HG03097 (cell line): ENCODE results near the gene SLC25A23.
"Not testable (repeated sequence)": the region's sequence is repeated elsewhere in the genome, so short reads cannot be mapped to it uniquely, and the experiment has no call there.

ENCODE experiments used
- ATAC-seq: cut with Tn5 transposase; IDR thresholded peaks from one replicate; pipeline ENCODE4 v1.9.1; 2021; ENCODE audit not compliant: unreplicated experiment, low FRiP score

SLC25A23 gene

DNA sequence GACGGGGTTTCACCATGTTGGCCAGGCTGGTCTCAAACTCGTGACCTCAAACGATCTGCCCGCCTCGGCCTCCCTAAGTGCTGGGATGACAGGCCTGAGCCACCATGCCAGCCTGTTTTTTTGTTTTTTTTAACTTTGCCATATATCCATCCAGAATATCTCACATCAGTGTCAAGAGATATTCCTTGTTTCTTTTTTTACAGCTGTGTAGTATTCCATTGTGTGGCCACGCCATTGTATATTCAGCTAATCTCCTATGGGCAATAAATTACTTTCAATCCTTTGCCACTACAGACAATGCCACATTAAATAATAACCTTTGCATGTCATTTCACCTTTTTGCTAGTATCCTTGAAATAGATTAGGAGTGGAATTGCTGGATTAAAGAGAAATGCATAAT is 50.2 kb downstream of the SLC25A23 start:
- ATAC-seq = no peak

DNA sequence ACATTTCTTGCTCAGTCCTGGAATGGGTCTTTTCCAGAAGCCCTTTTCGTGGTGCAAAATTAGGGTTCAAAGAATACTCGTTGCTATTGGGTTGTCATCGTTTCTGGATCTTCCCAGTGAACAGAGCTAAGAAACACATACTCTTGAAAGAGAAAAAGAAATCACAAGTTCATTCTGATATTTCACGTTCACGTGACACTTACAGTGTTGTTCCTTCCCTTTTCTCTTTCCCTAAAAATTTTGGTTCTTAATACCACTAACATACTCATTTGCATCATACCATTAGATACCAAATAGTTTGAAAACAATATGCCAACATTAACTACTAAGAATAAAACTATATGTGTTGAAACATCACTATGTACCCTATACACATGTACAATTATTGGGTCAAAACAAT is 53.2 kb downstream of the SLC25A23 start:
- no peak for ATAC-seq

DNA sequence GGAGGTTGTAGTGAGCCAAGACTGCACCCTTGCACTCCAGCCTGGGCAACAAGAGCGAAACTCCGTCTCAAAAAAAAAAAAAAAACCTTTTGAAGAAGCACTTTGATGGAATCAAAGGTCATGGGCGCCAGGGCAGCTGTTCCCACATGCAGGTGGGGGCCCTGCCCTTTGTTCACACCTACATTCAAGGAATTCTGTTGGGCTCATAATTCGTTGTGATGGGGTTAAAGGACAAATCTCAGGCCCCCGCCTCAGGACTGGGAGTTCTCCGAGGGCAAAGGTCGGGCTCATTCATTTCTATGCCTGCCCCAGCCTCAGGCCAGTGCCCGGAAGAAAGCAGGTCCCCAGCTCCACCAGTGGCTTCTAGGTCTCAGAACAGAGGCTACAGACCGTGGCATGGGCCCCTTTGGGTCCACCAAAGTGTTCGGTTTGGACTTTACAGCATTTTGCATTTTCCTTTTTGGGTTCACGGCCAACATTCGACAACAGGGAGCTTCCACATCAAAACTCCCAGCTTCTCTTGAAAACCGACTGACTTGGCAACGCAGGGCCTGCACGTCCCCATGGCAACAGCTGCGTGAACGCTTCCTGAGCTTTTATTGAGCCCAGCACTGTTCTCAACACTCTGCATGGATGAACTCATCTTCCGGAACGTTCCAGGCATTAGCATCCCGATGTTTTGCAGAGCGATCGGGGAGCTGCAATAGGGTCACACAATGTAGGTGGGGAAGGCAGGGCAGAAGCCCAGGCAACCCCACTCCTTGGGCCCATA is 56.6 kb downstream of the SLC25A23 start:
- ATAC-seq = no peak

DNA sequence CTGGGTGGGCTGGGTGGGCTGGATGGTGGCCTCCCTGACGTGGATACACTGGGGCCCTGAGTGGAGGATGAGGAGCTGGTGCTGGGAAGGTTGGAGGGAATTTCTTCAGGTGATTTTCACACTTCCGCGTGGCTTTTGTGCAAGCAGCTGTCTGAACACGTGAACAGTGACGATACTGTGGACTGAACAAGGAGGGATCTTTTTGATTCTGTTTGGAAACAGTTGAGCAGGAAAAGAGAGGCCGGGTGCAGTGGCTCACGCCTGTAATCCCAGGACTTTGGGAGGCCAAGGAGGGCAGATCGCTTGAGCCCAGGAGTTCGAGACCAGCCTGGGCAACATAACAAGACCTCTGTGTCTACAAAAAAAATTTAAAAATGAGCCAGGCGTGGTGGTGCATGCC is 57.5 kb downstream of the SLC25A23 start:
- no peak for ATAC-seq

DNA sequence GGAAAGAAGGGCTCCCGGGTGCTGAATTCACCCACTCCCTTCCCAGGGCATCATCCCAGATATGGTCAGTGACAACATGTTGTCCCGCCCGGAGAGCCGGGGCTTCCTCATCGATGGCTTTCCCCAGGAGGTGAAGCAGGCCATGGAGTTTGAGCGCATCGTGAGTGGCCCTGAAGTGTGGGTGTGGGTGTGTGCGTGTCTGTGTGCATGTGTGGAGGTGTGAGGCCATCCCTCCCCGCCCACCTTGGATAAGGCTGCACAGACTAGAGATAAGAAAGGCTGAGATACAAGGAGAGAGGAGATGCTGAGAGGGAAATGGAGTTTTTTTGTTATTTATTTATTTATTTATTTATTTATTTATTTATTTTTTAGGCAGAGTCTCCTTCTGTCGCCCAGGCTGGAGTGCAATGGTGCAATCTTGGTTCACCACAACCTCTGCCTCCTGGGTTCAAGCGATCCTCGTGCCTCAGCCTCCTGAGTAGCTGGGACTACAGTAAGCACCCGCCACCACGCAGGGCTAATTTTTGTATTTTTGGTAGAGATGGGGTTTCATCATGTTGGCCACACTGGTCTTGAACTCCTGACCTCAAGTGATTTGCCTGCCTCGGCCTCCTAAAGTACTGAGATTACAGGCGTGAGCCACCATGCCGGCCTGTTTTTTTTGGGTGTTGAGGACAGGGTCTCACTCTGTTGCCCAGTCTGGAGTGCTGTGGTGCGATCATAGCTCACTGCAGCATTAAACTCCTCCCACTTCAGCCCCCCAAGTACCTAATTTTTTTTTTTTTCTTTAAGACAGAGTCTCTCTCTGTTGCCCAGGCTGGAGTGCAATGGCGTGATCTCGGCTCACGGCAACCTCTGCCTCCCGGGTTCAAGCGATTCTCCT is 59.3 kb downstream of the SLC25A23 start:
- not testable (repeated sequence) for ATAC-seq

DNA sequence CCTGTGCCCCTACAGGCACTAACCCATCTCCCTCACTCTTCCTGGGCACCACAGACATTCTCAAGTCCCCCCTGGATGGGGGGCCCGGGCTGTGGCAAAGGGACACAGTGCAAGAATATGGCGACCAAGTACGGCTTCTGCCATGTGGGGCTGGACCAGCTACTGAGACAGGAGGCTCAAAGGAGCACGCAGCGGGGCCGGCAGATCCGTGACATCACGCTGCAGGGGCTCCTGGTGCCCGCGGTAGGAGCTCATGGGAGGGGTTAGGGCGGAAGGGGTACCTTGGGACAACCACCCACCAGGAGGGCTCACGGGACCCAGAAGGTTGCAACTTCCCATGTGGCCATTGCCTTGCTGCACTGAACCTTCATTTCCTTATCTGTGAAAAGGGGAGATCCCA is 63.3 kb downstream of the SLC25A23 start:
- no peak for ATAC-seq

DNA sequence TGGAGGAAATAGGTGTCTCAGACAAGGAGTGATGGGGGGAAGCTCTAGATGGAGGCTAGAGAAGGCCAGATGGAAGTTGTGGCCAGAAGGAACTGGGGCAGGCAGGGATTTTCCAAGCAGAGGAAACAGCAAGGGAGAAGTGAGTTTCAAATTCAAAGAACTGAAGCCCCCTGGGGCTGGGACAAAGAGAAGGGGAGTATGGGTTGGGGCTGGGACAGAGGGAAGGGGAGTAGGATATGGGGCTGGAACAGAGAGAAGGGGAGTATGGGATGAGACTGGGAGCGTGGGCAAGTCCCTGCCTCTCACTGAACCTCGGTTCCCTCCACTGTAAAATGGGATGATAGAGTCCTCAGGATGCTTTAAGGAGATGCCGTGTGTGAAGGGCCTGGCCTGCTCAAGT is 64.8 kb downstream of the SLC25A23 start:
- ATAC-seq = no peak

DNA sequence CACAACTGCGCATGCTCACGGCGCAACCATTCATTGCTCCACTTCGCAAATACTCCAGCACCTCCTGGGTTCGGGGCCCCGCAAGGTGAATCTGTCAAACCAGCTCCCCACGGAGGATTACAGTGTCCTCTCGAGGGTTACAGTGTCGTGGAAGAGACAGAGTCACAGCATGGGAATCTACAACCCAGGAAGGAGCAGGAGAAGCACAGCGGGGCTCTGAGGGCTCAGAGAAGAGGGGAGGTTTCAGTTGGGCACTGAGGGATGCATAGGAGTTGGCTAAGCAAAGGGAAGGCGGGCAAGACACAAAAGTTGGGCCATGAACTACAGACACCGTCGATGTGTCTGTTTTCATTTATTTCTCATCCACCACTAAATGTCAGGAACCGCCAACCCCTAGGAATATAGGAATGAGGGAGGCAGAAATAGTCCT is 65.6 kb downstream of the SLC25A23 start:
- ATAC-seq = peak; percentile 11

DNA sequence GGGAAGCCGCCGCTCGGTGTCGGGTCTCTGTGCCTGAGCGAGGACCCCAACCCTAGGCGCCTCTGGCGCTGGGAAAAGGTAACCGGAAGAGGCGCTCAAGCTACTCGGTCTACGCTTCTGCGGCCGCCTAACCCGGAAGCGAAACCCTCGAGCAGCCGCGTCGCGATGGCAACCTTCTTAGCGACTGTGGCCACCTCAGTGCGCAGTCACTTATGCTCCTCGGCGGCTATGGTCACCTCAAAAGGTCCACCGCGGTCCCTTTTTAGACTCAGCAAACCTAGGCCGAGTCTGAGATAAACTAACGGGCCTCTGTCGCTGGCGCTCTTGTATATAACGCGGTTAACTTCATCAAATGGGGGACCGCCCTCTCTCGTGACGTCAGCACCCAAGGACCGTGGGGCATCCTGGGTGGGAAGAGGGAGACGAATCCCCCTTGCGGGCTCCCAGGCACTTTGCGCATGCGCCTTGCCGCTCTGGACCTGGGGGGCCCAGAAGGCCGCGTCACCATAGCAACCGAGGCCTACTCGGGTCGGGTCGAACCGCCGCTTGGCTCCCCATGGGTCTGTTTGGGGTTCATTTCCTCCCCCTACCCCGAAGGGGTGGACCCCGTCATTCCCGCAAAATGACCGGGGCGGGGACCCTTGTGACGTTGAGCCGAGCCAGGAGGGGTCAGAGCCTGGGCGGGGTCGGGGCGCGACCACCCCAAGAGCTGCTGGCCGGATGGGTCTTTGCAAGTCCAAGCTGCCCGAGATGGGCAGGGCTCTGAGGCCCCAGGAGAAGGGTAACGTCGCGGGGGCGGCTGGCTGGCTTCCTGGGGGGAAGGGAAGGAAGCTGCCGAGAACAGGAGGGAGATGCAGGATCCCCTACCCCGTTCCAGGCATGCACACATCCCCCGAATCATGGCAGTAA is 66.3 kb downstream of the SLC25A23 start, which contains the start of gene GTF2F1:
TSS of gene GTF2F1 (minus strand) at position 91 of the 909 bp plus-strand sequence. CDS start 169 bp downstream, outside the sequence.
- ATAC-seq = peak; percentile 76

DNA sequence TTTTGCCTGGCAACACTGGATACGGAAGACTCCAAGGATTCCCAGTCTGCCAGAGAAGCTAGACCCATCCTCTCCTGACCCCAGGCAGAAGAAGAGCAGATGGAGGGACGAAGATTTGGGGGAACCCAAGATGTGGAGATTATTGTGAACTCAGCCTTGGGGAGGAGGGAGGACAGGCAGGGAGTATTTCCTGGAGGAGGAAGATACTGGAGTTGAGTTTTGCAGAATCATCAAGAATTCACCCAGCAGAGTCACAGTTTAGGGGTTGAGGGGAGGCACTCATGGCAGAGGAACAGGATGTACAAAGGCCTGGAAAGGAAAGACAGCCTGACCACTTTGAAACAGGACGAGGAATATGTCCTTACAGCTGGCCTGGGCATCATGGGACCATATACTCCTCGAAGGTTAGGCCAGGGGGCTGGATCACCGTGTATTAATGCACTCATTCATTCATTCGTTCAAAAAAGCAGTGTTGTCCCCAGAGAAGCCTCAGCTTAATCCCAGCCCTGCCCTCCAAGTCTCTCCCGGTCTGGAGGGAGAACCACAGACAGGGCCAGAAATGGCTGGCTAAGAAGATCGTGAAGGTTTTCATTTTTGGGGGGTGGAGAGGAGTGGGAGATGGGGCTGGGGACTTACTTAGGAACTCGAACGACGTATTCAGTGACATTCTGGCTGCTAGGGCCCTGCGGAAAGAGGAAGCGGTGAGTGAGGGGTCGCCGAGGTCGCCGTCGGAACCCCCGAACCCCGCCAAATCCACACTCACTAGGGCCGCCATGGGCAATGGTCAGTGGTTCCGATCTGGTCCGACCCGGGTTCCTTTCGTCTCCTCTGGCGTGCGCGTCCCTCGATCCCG is 67.1 kb downstream of the SLC25A23 start:
- ATAC-seq = no peak
